HEK293T (cell line): ENCODE measurements around the gene MRPL2.

Experiments
- CTCF ChIA-PET: fragments of 350-600 bp; formaldehyde crosslinking; extraction: SDS; loops from one replicate; lab custom pipeline; 2021; ENCODE audit warnings: antibody characterized with exemption, inconsistent platforms; lab: Yijun Ruan, JAX
- POLR2A ChIA-PET: fragments of 350-600 bp; formaldehyde crosslinking; extraction: SDS; loops from one replicate; lab custom pipeline; 2020; ENCODE audit warnings: antibody characterized with exemption, inconsistent platforms; lab: Yijun Ruan, JAX
- DNase-seq: peaks from one replicate; pipeline ENCODE4 v3.0.0; 2012; ENCODE audit warnings: mixed read lengths; ENCODE audit errors: extremely low spot score
- ARNT ChIP-seq: fragments of 450-650 bp; IDR thresholded peaks from 2 replicates; pipeline ENCODE4 v1.6.1; 2017; ENCODE audit warnings: mild to moderate bottlenecking
- BHLHE40 ChIP-seq: fragments of 450-650 bp; IDR thresholded peaks from 2 replicates; pipeline ENCODE4 v1.6.1; 2016; ENCODE audit warnings: mild to moderate bottlenecking, moderate library complexity, borderline replicate concordance
- CTBP1 ChIP-seq: fragments of 450-650 bp; IDR thresholded peaks from 2 replicates; pipeline ENCODE4 v1.6.1; 2016; ENCODE audit warnings: borderline replicate concordance
- ELF4 ChIP-seq: fragments of 450-650 bp; IDR thresholded peaks from 2 replicates; pipeline ENCODE4 v1.6.1; 2017; ENCODE audit warnings: antibody characterized with exemption
- FOXA1 ChIP-seq: fragments of 450-650 bp; IDR thresholded peaks from 2 replicates; pipeline ENCODE4 v1.6.1; 2016; ENCODE audit warnings: mild to moderate bottlenecking
- FOXK2 ChIP-seq: fragments of 450-650 bp; IDR thresholded peaks from 2 replicates; pipeline ENCODE4 v1.6.1; 2016; ENCODE audit warnings: mild to moderate bottlenecking
- FOXM1 ChIP-seq: fragments of 450-650 bp; IDR thresholded peaks from 2 replicates; pipeline ENCODE4 v1.6.1; 2017; ENCODE audit warnings: mild to moderate bottlenecking, borderline replicate concordance
- HDGF ChIP-seq: fragments of 450-650 bp; IDR thresholded peaks from 2 replicates; pipeline ENCODE4 v1.6.1; 2017; ENCODE audit warnings: antibody characterized with exemption, borderline replicate concordance
- L3MBTL2 ChIP-seq: fragments of 450-650 bp; conservative IDR thresholded peaks from 2 replicates; pipeline ENCODE4 v1.6.1; 2016; ENCODE audit warnings: mild to moderate bottlenecking
- LEF1 ChIP-seq: fragments of 450-650 bp; IDR thresholded peaks from 2 replicates; pipeline ENCODE4 v1.6.1; 2017; ENCODE audit warnings: mild to moderate bottlenecking, borderline replicate concordance
- NFRKB ChIP-seq: fragments of 450-650 bp; IDR thresholded peaks from 2 replicates; pipeline ENCODE4 v1.6.1; 2016; ENCODE audit warnings: mild to moderate bottlenecking, moderate library complexity
- SP1 ChIP-seq: fragments of 450-650 bp; IDR thresholded peaks from 2 replicates; pipeline ENCODE4 v1.6.1; 2017
- SUZ12 ChIP-seq: fragments of 450-650 bp; IDR thresholded peaks from 2 replicates; pipeline ENCODE4 v1.6.1; 2016; ENCODE audit warnings: mild to moderate bottlenecking
- TARDBP ChIP-seq: fragments of 450-650 bp; IDR thresholded peaks from 2 replicates; pipeline ENCODE4 v1.6.1; 2016
- ZNF384 ChIP-seq: fragments of 450-650 bp; IDR thresholded peaks from 2 replicates; pipeline ENCODE4 v1.6.1; 2016
- TF ChIP-seq, protein P1 (sequence below): fragments of 450-650 bp; IDR thresholded peaks from 2 replicates; pipeline ENCODE4 v1.6.1; 2016

Gene MRPL2

DNA sequence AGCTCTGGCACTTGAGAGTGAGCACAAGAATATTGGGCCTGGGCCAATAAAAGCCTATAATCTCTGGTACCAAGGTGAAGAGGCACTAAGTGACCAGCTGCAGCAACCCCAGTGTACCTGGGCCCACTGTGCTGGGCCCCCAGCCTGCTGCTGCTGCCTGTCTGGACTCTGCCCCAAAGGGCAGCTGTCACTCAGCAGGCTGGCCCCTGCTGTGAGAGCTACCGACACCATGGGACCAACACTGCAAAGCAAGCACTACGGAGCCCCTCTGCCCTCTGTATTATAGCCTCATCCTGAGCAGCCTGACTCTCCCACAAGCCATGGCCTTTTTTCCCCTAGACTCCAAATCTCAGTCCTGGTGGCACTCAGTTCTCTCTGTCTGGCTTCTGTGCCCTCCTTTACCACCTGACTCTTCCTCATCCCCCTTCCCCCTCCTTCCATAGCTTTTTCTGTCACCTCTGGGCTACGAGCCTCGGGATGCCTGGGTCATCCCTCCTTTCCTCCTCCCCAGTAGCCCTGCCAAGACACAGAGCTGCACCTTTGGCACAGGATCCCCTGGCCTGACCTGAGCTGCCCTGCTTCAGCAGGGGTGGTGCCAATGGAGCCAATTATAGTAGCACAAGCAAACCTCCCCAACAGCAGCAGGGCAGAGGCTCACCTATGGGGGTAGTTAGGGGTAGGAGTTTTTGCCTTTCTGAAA lies 23.6 kb downstream of the MRPL2 start:
- no peak for DNase-seq
- POLR2A ChIA-PET: interaction anchor here (0.8 to 1.6 kb wide), 2 partner anchors 52 to 57 kb away, joined by 3 to 7 read pairs; partner anchors contain the start of genes PEX6 and PPP2R5D
- CTCF ChIA-PET: no interaction called here
- TF ChIP-seq FOXA1 (no peak), HDGF (no peak), SUZ12 (no peak), CTBP1 (no peak), LEF1 (no peak), ZNF384 (no peak), NFRKB (no peak), FOXK2 (no peak), ELF4 (no peak), SP1 (no peak), BHLHE40 (no peak), ARNT (no peak), TARDBP (no peak), FOXM1 (no peak)
- TF ChIP-seq, protein P1, sequence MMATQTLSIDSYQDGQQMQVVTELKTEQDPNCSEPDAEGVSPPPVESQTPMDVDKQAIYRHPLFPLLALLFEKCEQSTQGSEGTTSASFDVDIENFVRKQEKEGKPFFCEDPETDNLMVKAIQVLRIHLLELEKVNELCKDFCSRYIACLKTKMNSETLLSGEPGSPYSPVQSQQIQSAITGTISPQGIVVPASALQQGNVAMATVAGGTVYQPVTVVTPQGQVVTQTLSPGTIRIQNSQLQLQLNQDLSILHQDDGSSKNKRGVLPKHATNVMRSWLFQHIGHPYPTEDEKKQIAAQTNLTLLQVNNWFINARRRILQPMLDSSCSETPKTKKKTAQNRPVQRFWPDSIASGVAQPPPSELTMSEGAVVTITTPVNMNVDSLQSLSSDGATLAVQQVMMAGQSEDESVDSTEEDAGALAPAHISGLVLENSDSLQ: no peak

DNA sequence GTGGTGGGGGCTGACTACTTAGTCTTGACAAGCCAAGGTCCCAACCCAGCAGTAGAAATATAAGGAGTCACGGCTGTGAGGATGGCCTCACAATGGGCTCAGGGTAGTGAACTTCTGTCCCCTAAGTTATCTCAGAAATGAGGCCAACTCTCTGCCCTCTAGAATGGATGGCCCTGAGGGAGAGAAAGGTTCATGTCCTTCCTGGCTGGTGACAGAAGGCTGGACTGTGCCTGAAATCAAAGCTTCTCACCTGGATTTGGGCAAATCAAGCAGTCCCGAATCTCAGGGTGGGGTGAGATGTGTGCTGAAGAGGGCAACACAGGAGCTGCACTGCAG lies 25.1 kb downstream of the MRPL2 start:
- POLR2A ChIA-PET: interaction anchor here (1.0 kb wide), 1 partner anchor 20 kb away, joined by 5 read pairs; the partner anchor contains the start of gene CUL7
- no peak for DNase-seq
- CTCF ChIA-PET: no interaction called here
- TF ChIP-seq ZNF384 (no peak), FOXK2 (no peak), NFRKB (no peak), TARDBP (no peak), HDGF (no peak), FOXM1 (no peak), SUZ12 (no peak), SP1 (no peak), CTBP1 (no peak), LEF1 (no peak), L3MBTL2 (no peak), ARNT (no peak), BHLHE40 (no peak), FOXA1 (no peak), ELF4 (no peak)
- TF ChIP-seq, protein P1: no peak

DNA sequence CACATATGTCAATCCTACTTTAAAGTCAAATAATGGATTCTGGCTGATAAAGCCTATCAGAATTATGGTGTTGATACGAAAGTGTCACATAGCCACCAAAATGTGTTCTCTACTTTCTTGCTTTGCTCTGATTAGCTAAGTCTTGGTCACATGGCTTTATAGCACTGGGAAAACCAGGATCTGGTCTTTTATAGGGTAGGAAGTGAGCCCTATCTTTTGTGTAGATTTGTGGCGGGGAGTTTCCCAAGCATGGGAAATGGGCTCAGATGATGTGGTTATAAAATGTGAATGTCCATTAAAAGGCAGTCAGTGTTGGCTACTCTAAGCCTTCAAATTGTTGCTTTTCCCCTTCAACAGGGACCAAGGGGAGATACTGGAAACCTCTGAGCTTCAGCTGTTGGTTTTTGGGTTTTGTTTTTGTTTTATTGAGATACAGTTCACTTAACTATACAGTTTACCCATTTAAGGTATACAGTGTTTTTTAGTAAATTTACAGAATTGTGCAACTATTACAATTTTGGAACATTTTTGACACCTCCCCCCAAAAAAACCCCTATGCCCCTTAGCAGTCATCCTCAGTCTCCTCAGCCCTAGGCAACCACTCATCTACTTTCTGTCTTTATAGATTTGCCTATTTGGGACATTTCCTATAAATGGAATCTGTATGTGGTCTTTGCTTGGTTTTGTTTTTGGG lies 25.6 kb downstream of the MRPL2 start:
- POLR2A ChIA-PET: interaction anchor here (1.0 kb wide), 1 partner anchor 20 kb away, joined by 5 read pairs; the partner anchor contains the start of gene CUL7
- TF ChIP-seq FOXK2: no peak
- no peak for TF ChIP-seq NFRKB
- no peak for TF ChIP-seq LEF1
- no peak for TF ChIP-seq SP1
- no peak for TF ChIP-seq FOXM1
- TF ChIP-seq SUZ12: no peak
- TF ChIP-seq, protein P1: no peak
- TF ChIP-seq L3MBTL2: no peak
- TF ChIP-seq ELF4: no peak
- no peak for TF ChIP-seq CTBP1
- DNase-seq: no peak
- CTCF ChIA-PET: no interaction called here

DNA sequence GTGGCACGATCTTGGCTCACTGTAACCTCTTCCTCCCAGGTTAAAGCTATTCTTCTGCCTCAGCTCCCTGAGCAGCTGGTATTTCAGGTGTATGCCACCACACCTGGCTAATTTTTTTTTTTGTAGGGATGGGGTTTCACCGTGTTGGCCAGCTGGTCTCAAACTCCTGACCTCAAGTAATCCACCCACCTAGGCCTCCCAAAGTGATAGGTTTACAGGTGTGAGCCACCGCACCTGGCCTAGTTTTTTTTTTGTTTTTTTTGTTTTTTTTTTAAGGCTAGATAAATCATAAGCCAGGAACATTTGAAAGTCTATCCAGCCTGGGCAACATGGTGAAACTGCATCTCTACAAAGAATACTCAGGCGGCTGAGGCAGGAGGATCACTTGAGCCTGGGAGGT lies 26.9 kb downstream of the MRPL2 start:
- ChIA-PET POLR2A (interaction anchor here (1.2 kb wide), 1 partner anchor 11 kb away, joined by 3 read pairs; the partner anchor contains the start of gene RRP36), CTCF (no interaction called here)
- TF ChIP-seq BHLHE40: no peak
- no peak for TF ChIP-seq CTBP1
- no peak for TF ChIP-seq LEF1
- TF ChIP-seq FOXK2: no peak
- TF ChIP-seq, protein P1: no peak
- no peak for TF ChIP-seq HDGF
- TF ChIP-seq NFRKB: no peak
- no peak for DNase-seq

DNA sequence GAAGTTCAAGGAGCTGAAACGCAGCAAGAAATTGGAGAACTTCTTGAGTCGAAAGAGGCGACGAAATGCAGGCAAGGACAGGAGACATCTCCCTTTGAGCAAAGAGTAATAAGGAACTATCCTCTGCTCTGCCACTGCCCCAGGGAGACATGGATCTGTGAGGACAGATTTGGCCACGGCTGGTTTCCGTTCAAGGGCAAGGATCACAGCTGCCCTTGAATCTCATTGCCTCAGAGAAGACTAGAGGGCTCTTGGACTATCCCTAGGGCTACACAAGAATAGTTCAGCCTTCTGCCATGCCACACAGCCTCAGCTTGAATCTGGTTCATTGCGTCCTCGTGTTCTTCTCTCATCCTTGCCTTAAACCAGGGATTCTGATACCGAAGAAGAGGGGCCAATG lies 30.1 kb downstream of the MRPL2 start:
- ChIA-PET CTCF (no interaction called here), POLR2A (interaction anchor here (1.4 to 1.7 kb wide), 3 partner anchors 8 to 25 kb away, joined by 5 to 6 read pairs (median 5); partner anchors contain the start of genes CUL7, KLHDC3 and RRP36)
- no peak for TF ChIP-seq L3MBTL2
- TF ChIP-seq LEF1: no peak
- TF ChIP-seq FOXA1: no peak
- TF ChIP-seq NFRKB: no peak
- TF ChIP-seq ELF4: no peak
- TF ChIP-seq FOXM1: no peak
- TF ChIP-seq BHLHE40: no peak
- no peak for TF ChIP-seq SP1
- TF ChIP-seq SUZ12: no peak
- no peak for TF ChIP-seq FOXK2
- TF ChIP-seq, protein P1: no peak
- no peak for TF ChIP-seq CTBP1
- TF ChIP-seq ZNF384: no peak
- no peak for TF ChIP-seq TARDBP
- no peak for TF ChIP-seq ARNT
- TF ChIP-seq HDGF: no peak

More for the DNA sequence above, 30.1 kb downstream of the MRPL2 start:
- no peak for DNase-seq
